Mesodermal cell (in vitro differentiated cells): ENCODE results near the gene CELF2. TPM values are rescaled to one million over a fixed set of nuclear protein-coding genes. Genes with fewer than 3 reads are reported as not detected.

Source experiments
- H3K27ac ChIP-seq: 2 replicates; pipeline ENCODE4 v1.7.0; 2013; ENCODE audit warnings: mild to moderate bottlenecking, low read depth, low read length, moderate library complexity; ENCODE audit not compliant: severe bottlenecking
- H3K36me3 ChIP-seq: 2 replicates; pipeline ENCODE4 v1.7.1; 2013; ENCODE audit warnings: mild to moderate bottlenecking, low read length, moderate library complexity; ENCODE audit not compliant: control insufficient read depth, insufficient read depth
- H3K4me1 ChIP-seq: one replicate; pipeline ENCODE4 v1.7.1; 2013; ENCODE audit warnings: mild to moderate bottlenecking, low read length; ENCODE audit not compliant: insufficient read depth, control insufficient read depth, poor library complexity, severe bottlenecking
- H3K4me3 ChIP-seq: 2 replicates; pipeline ENCODE4 v1.7.0; 2013; ENCODE audit warnings: low read length, control low read depth, mild to moderate bottlenecking; ENCODE audit not compliant: insufficient read depth, poor library complexity, severe bottlenecking; ENCODE audit errors: extremely low read depth
- H3K9me3 ChIP-seq: 2 replicates; pipeline ENCODE4 v1.7.1; 2013; ENCODE audit warnings: mild to moderate bottlenecking, low read length, moderate library complexity; ENCODE audit not compliant: control insufficient read depth
- WGBS, 2 experiments: methylation state at CpG; one replicate each; pipeline ENCODE4 v1.1.5; 2013; ENCODE audit warnings: missing lambda C conversion rate in 2 of 2; ENCODE audit not compliant: insufficient coverage in 2 of 2; 5-methylcytosine and 5-hydroxymethylcytosine counted together
- polyA plus RNA-seq, 2 experiments: library from polyadenylated mRNA; stranded (reverse); fragments of 50-300 nt; gene quantifications; one replicate each; pipeline ENCODE4 v1.2.3, GENCODE V29; 2013

Gene CELF2
- polyA plus RNA-seq (2013, experiment 1 of 2), result 10.8 TPM
- polyA plus RNA-seq (2013, experiment 2 of 2), result 10.1 TPM

GRCh38 chr10:11017570-11018431 lies at the start of gene CELF2:
CELF2 (plus strand) TSS chr10:11017872; CDS start chr10:11018090, 218 bp downstream.
- 0% methylated on average over 67 to 123 of the region's 133 CpGs for WGBS, 2 experiments
- H3K9me3 ChIP-seq, result no peaks in the 10 kb centered on the region
- H3K4me3 ChIP-seq, result peak within 1 kb of the TSS; percentile 54
- no peaks in the 10 kb centered on the region for H3K36me3 ChIP-seq
- no peak within 1 kb of the TSS for H3K27ac ChIP-seq
- no peaks in the 10 kb centered on the region for H3K4me1 ChIP-seq

GRCh38 chr10:10968257-10968588 lies 49.4 kb upstream of the CELF2 start:
- no peaks in the 10 kb centered on the region for H3K4me1 ChIP-seq
- H3K27ac ChIP-seq, result no peak overlapping the region
- WGBS, 2 experiments, result 100% methylated on average over 1 of the region's 4 CpGs
- no peak overlapping the region for H3K4me3 ChIP-seq
- H3K9me3 ChIP-seq, result no peaks in the 10 kb centered on the region
- no peaks in the 10 kb centered on the region for H3K36me3 ChIP-seq

- no peaks in the 10 kb centered on the region for H3K4me1 ChIP-seq
- H3K4me3 ChIP-seq, result no peak overlapping the region
- H3K27ac ChIP-seq, result no peak overlapping the region
- WGBS, 2 experiments, result 71 to 88% methylated on average over 3 of the region's 5 CpGs
- H3K9me3 ChIP-seq, result no peaks in the 10 kb centered on the region
- H3K36me3 ChIP-seq, result no peaks in the 10 kb centered on the region
Observed at GRCh38 chr10:10973310-10973709, 44.4 kb upstream of the CELF2 start.

GRCh38 chr10:10975647-10976046 lies 42.0 kb upstream of the CELF2 start:
- Histone ChIP-seq H3K4me3 (no peak overlapping the region), H3K27ac (no peak overlapping the region), H3K4me1 (no peaks in the 10 kb centered on the region), H3K36me3 (no peaks in the 10 kb centered on the region), H3K9me3 (no peaks in the 10 kb centered on the region)
- 92% methylated on average over 2 of the region's 2 CpGs; no CpG with 5 or more reads in 1 of the 2 experiments for WGBS, 2 experiments

GRCh38 chr10:10976652-10977051 lies 41.0 kb upstream of the CELF2 start:
- Histone ChIP-seq H3K27ac (no peak overlapping the region), H3K9me3 (no peaks in the 10 kb centered on the region), H3K4me3 (no peak overlapping the region), H3K36me3 (no peaks in the 10 kb centered on the region), H3K4me1 (no peaks in the 10 kb centered on the region)
- WGBS, 2 experiments, result 88 to 90% methylated on average over 2 to 4 of the region's 4 CpGs

GRCh38 chr10:10977226-10977956 lies 40.3 kb upstream of the CELF2 start:
- Histone ChIP-seq H3K36me3 (no peaks in the 10 kb centered on the region), H3K4me1 (no peaks in the 10 kb centered on the region), H3K4me3 (no peak overlapping the region), H3K27ac (no peak overlapping the region), H3K9me3 (no peaks in the 10 kb centered on the region)
- WGBS, 2 experiments, result 100% methylated on average over 1 of the region's 2 CpGs; no CpG with 5 or more reads in 1 of the 2 experiments

- WGBS, 2 experiments, result 92 to 100% methylated on average over 1 to 2 of the region's 2 CpGs
- Histone ChIP-seq H3K36me3 (no peaks in the 10 kb centered on the region), H3K9me3 (no peaks in the 10 kb centered on the region), H3K4me1 (no peaks in the 10 kb centered on the region), H3K4me3 (no peak overlapping the region), H3K27ac (no peak overlapping the region)
Observed at GRCh38 chr10:10977978-10978377, 39.7 kb upstream of the CELF2 start.

- H3K36me3 ChIP-seq, result no peaks in the 10 kb centered on the region
- 88 to 100% methylated on average over 1 to 2 of the region's 2 CpGs for WGBS, 2 experiments
- no peaks in the 10 kb centered on the region for H3K9me3 ChIP-seq
- H3K4me3 ChIP-seq, result no peak overlapping the region
- H3K4me1 ChIP-seq, result no peaks in the 10 kb centered on the region
- H3K27ac ChIP-seq, result peak overlapping the region; percentile 8
Observed at GRCh38 chr10:10985361-10985760, 32.3 kb upstream of the CELF2 start.

GRCh38 chr10:10986606-10987005 lies 31.1 kb upstream of the CELF2 start:
- WGBS, 2 experiments, result 93% methylated on average over 2 of the region's 4 CpGs; no CpG with 5 or more reads in 1 of the 2 experiments
- H3K27ac ChIP-seq, result no peak overlapping the region

GRCh38 chr10:10987111-10987510 lies 30.6 kb upstream of the CELF2 start:
- Histone ChIP-seq H3K36me3 (no peaks in the 10 kb centered on the region), H3K27ac (no peak overlapping the region)
- WGBS, 2 experiments, result no CpG with 5 or more reads among the region's 6 CpGs

More at GRCh38 chr10:10986606-10987005, 31.1 kb upstream of the CELF2 start:
- Histone ChIP-seq H3K36me3 (no peaks in the 10 kb centered on the region), H3K4me1 (no peaks in the 10 kb centered on the region), H3K9me3 (no peaks in the 10 kb centered on the region), H3K4me3 (no peak overlapping the region)

GRCh38 chr10:10989669-10990068 lies 28.0 kb upstream of the CELF2 start:
- H3K27ac ChIP-seq, result no peak overlapping the region

More at GRCh38 chr10:10987111-10987510, 30.6 kb upstream of the CELF2 start:
- no peak overlapping the region for H3K4me3 ChIP-seq
- H3K9me3 ChIP-seq, result no peaks in the 10 kb centered on the region
- H3K4me1 ChIP-seq, result no peaks in the 10 kb centered on the region

More at GRCh38 chr10:10989669-10990068, 28.0 kb upstream of the CELF2 start:
- Histone ChIP-seq H3K9me3 (no peaks in the 10 kb centered on the region), H3K4me1 (no peaks in the 10 kb centered on the region), H3K36me3 (no peaks in the 10 kb centered on the region), H3K4me3 (no peak overlapping the region)
